NCI-H146 treated with DMSO at 0.1 percent for 48 hours (cell line): ENCODE data around the gene SMAD3.

Source experiments
- DNase-seq: peaks from one replicate; lab custom pipeline; 2025; ENCODE audit not compliant: unreplicated experiment; lab: John Stamatoyannopoulos, UW

SMAD3 gene

DNA sequence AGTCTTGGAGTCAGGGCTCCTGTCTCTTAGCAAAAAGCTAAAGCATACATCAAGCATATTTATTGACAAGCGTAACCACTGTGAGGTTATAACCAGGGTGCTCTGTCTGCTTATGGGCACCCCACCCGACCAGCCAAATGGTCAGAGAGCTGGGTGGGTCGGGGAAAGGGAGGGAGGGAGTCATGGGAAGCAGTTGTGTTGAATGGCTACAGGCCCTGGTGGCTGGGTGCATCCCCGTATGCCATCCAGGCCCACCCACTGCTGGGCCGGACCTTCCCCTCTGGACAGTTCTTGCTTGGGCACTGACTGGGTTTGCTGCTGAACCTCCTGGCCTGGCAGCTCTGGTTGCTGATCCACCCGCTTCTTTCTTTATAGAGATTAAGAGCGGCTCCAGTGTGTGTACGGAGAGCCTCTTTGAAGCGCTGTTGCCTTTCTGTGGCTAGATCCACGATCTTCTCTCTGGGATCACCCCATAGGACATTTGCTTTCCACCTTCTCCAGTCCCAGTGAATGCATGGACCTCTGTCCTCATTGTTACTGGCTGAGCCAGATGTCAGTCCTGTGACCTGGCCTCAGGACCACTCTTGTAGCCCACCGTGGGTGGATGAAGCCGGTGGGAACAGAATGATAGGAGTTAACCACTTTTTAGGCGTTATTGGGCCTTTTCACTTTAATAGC lies 59.6 kb downstream of the SMAD3 start:
- DNase-seq, result no peak

DNA sequence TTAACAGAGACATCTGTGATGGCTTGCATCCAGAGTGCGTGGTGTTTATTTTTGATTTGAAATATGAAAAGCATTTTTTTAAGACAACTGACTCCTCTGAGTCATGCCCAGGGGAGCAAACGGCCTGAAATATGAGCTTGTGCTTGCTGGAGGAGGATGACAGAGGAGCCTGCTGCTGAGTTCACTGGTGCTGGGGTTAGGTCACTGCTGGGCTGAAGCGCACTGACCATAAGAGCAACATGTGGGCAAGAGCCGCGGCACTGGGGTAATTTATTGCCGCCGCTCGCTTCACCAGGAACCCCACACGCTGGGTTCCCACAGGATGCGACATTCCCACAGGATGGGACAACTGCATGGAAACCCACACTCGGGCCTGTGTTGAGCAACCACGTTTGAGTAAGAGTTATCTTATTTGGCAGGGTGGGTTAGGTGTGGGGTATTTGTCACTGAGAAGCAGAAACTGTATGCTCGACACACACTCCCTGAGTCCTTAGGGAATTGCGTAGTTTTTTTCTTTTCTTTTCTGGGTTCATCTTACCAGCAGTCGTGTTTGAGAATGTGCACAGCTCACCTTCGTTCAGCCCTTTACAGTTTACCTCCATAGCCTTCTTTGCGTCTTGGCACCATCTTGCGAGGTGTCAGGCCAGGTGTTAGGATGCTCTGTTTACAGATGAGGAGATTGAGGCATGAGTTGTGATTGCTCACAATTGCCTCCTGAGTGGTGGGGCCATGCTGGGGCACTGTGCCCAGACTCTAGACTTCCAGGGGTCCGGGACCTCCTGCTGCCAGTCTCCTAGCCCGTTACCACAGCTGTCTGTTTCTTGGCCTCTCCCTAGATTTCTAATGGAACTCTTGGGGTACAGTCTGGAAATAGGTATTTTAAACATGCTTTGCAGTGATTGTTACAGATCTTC lies 60.4 kb downstream of the SMAD3 start:
- no peak for DNase-seq

DNA sequence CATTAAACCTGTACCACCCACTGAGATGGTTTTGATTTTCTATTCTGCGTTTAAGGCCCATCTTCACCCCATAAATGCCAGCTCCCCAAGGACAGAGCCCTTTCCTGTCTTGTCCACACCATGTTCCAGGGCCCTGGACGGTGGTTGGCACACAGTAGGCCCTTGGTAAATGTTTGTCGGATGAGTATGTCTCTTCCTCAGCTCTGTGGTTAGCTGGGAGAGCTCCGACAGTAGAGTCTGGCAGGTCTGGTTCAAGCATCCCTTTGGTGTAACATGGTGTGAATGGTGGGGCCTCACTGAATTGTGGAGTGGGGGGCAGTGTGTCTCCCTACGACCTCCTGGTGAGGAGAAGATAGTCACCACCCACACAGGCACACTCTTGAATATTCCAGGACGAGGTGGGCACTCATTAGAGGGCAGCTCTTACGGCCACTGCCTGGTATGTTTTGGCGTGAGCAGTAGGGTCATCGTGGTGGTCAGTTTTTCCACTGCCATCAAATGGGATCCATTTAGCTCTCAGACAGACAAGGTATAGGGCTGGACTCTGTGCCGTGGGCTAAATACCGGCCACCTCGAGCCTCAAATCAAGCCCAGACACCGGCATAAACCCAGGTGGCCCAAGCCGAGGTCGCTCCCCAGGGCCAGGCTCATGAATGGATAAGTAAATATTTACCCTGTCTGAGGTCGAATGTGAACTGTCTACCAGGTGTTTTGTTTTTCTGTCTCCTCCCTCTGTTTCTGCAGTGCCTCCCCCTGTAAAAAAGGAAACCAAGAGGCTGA lies 61.3 kb downstream of the SMAD3 start:
- DNase-seq, result peak; percentile 67

DNA sequence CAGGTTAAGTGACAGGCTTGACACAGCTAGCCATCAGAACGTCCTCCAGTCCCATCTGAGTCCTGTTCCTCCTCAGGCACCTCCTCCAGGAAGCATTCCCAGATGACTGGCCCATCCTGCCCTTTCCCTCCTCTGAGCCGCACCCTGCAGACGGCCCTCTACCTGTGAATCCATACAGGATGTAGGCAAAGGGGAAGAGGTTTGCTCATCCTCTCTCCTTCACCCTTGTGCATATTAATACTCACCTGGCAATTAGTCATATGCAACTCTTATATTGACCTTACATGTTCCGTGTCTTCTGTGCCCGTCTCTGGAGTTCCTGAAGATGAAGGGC lies 61.9 kb downstream of the SMAD3 start:
- no peak for DNase-seq

DNA sequence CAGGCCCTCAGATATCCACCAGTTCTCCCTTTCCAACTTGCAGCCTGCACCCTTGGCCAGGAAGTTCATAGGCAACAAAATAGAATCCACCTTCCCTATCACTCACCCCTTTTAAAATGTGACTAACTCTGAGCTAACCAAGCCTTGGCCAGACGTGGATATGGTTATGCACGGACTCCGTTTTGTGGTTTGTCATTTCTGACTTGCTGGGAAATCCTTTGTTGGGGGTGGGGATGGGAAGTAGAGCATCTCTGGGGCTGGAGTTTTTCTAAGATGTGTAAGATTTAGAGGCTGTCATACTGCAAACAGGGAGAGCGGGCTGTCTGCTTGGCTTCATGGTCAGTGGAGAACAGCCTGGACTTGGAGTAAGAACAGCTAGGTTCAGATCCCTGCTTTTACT lies 62.6 kb downstream of the SMAD3 start:
- DNase-seq, result no peak

DNA sequence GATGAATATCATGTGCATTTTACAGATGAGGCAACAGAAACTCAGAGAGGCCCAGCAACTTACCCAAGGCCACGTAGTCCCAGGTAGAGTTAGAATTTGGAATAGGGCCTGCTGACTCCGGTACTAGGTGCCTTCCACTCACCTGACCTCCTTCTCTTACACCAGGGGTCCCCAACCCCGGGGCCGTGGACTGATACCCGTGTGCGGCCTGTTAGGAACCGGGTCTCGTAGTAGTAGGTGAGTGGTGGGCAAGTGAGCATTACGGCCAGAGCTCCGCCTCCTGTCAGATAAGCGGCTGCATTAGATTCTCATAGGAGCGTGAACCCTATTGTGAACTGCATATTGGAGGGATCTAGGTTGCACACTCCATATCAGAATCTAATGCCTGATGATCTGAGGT lies 64.8 kb downstream of the SMAD3 start:
- no peak for DNase-seq

DNA sequence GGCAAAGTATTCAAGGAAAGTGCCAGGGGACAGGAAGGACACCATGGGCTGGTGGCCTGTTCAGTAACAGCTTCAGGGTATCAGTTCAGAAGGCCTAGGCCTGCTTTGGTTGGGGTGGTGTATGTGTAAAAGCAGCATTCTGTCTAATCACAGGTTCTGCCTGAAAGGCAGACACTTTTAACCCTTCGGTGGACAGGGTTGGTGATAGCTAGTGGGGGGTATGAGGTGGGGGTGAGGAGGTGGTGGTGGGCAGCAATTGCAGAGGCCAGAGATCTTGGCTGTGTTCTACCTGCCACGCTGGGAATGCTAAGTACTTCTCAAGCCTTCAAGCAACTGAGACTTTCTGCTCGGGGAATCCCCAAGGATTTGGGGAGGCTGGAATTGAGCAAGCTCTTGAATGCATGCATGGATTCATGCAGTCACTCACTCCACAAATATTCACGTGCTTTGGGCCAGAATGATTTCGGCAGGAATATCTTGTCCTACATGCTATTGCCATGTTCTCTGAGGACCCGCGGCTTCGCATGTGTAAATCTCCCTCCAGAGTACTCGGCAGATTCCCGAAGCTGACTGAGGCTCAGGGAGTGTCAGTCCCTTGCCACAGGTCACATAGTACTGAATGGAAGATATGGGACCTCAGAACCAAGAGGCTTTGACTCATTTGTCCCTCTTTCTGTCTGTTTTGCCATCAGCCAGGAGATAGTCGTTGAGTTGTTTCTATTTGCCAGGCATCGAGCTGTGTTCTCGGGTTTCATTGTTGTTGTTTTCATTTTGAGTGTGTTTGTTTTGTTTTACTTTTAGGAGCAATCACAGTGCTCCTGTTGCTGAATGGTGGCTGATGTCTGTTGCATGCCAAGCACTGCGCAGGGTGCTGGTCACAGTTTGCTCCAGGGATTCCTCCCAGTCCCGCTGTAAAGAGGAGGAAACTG lies 65.5 kb downstream of the SMAD3 start:
- no peak for DNase-seq

DNA sequence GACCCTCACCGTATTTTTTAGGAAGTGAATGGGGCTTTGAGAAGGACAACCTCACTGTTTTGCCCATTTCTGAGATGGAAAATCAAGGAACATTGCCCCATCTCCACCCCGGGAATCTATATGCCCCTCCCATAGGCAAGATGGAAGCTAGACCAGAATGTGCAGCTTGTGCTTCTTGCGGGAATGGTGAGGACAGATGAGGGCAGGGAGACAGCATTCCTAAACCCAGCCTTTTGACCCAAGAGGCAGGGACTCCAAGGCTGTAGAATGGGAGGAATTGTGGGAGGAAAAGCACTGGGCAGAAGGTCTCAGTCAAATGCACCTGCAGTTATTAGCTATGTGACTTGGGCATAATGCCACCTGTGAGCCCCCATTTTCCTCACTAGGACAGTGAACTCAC lies 66.9 kb downstream of the SMAD3 start:
- DNase-seq, result no peak

DNA sequence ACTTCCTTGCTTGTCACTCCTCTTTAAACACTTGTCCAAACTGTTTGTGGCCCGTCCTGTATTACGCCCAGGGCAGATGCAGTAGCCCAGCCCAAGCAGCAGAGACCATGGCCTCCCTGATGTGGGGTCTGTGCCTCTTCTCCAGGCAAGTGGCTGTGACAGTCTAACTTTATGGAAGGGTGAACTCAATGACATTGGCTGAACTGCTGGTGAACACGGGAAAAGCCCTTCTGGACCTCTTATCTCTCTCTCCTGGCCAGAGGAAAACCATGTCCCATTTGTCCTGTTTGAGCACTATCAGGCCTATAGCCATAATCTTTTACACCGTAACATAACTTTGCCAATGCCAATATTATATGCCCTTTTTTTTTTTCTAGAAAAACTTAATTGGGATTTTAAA lies 67.6 kb downstream of the SMAD3 start:
- no peak for DNase-seq

DNA sequence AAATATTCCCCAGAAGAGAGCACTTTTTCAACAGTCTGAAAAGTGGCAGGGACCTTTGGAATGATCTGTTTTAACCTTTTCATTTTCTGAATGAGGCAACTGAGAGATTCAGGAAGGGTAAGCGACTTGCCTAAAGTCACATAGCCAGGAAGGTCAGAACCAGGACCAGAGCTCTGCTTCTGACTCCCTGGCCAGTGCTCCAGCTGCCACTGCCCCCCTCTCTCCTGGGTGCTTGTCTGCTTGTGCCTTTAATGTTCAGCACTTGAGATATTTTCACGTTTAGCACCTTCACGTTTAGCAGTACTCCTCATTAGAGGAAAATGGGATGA lies 68.3 kb downstream of the SMAD3 start:
- DNase-seq, result no peak

DNA sequence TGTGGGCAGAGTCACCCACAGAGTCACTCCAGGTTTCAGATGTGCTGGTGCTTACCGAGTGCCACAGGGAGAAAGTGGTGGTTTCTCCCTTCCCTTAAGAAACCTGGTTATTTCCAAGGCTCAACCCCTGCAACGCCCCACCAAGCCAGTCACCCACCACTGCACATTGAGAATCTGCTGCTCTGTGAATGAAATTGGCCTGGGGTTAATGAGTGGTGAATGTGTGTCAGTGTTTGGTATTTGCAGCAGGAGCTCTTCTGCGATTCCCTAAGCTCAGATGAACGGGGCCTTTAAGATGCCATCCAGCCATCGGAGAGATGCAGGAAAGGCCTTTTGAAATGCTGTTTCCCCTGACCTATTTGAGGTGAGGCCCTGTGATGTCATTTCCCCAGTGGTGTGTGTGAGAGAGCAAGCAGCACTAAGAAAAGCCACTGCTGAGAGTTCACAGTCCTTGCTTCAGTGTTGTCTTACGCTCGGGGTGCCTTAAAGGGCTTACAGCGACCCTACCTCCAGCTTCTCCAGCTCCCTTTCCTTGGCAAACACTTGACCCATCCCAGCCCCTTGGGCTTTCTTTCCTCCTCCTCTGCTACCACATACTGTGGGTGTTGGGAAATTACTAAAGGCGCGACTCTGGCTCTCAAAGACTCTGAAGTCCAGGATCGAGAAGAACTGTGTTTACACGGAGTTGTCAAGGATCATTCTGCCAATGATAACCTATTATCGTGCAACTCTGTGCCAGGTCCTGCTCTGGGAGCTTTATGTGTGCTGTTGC lies 68.9 kb downstream of the SMAD3 start:
- DNase-seq, result no peak

DNA sequence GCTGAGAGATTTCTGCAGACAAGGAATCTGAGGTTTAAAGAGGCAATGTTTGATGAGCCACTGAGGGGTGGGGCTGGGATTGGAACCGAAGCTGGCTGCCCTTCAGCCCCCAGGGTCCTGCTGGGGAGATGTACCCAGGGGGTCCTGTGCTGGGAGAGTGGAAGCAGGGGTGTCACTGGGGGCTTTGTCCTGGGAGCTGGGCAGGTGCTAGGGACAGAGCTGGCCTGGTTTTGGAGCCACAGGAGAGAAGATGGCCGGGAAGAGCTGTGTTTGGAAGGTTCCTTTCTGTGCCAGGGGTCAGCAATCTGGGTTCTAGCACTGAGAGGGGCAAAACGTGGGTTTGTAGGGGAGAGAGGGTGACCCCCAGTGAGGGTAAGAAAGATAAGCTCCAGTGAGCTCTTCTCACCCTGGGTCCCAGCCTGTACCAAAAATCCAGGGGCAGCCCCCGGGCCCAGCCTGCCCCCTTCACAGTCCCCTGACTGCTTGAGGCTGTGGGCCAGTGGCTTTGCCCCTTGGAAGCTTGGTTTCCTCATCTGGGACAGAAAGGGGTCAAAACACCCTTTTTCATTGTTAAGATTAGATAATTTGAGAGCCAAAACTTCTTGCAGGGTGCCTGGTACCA lies 69.6 kb downstream of the SMAD3 start:
- DNase-seq, result no peak

DNA sequence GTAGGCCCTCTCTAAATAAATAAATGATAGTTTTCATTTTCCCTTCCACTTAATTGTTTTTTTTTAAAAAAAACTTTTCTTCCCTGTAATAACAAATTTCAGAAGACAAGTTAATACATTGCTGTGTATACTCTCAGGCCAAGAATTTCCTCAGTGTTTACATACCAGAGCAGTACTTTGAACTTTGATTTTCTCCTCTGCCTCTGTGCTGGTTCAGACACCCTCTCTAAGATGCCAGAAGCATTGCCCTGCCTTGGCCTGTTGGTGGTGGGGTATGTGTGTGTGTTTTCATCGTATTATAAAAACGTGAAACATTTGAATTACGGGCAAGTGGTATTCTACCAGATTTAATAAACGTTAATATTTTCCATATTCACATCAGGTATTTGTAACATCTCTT lies 70.1 kb downstream of the SMAD3 start:
- DNase-seq, result no peak

DNA sequence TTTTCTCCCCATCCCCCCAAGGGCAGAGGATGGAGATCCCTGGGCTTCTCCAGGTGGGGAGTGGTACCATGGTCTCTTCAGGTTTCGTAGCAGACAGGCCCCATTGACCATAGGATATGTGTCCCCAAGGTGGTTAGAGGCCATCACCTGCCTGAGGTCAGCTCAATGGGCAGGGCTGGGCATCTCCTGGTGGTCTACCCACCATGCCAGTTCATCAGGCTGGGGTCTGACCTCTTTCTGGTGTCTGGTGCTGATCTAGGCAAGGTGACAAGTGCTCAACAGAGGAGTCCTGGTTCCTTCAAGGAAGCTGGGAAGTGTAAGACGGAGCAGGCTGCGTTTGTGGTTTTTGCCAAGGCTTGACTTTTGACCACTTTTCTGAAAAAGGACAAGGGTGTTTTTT lies 71.4 kb downstream of the SMAD3 start:
- no peak for DNase-seq

DNA sequence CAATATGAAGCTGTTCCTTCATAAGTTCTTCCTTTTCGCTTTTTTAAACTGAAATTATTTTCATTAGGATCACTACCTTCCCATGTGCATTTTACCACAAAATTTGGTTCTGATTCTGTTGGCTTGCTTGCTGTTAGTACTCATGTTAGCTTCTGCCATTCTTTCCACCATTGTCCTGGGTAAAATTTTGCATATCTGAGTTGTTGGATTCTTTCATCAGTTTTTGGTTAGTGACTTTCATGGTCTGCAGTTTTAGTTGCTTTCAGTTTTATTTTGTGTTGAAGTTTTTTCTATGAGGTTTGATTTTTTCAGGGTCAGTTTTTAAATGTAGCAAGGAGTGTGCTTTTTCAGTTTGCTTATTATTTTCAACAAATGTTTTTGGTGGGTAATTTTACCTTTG lies 71.9 kb downstream of the SMAD3 start:
- no peak for DNase-seq

DNA sequence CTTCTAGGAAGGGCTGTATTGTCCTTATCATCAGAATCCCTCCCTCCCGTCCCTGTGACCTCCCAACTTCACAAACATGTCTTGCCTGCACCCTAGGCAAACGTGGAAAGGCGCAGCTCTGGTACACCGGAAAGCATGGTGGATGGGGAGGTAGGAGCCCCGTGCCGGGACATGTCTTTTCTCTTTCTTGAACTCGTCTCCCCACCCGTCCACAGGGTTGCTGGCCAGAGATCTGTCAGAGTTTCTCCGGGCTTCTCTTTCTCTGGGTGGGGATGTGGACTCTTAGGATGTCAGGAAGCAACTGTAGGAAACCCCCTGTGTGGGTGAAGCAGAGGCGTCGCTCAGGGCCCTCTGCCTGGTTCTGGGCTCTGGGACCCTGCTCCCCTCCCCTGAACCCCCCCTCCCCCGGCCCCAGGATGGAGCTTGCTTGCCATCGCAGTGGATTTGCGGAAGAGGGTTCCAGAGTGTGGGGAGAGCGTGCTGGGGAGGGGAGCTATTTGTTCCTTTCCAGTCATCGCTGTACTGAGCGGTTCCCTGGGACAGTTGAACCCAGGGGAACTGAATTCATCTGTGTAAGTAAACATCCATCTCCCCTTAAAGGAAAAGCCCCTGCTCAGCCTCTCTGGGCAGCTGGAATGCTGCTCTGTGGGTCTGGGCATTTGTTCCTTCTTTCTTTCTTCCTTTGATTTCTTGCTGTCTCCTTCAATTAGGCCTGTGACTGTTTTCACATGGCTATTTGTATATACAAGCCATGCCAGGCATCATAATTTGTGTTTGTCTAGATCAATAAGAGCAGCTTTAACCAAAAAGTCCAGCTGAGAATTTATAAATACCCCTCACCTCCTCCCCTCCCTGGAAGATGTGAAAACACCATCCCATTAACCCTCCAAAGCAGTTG lies 72.8 kb downstream of the SMAD3 start:
- no peak for DNase-seq

DNA sequence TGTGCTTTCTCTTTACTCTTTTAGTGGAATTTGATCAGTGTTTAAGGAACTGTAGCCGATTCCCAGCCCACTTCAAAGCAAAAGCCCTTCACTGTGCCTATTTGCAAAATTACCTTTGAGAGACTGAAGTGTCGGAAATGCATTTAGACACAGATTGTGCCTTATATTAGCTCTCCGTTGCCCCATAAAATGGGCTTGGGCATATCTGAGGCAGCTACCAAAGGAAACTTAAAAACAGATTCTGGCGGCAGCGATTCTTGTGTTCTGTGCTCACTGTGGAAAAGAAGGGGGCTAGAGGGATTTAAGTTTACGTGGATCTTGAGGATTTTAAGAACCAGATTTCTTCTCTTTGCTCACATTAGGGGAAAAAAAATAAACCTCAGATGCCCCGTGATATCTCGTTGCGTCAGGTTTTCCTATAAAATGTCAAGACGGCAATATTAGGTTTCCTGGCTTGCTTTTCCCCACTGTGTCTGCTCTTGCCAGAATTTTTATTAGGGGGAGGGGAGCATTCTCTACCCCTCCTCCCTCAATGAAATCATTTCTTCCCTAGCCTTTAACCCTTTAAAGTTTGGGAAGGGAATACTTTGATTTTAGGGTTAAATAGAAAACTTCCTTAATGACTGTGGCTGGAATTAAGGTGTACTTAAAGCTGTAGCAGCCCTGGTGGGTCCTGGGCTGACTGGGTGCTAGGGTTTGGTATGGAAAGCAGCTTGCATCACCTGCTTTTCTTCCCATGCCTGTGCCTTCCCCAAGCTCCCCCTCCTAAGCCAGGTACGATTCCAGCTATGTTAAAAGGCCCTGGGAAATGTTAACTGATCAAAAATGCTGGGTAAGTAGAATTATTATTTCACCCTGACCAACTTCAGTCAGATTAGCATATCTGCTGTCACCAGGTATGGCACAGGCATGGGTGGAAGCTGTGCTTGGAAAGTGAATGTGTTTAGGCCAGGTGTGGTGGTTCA lies 73.8 kb downstream of the SMAD3 start:
- DNase-seq, result no peak
